ENCODE measurements around the gene HMGN5.

HMGN5 gene

DNA sequence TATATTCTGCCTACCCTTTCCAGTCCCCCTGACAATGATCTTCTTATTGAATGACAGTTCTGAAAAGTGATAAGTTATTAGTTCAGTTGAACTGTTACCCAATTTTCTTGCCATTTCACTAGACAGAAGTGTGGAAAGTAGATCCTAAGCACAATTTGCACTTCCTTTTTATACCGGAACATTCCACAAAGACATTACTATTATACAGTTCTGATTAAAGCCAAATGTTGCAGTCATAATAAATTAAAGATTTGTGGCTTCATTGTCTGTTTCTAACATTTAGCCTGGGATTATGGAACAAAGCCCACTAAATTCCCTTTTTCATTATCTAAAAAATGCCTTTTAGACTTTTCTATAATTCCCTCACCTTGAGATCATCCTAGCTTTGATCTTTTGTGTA lies 14.0 kb upstream of the HMGN5 start:
- Histone ChIP-seq H3K27ac (ENCODE audit: low read depth, low read length, poor library complexity, severe bottlenecking) (no peak overlapping the region), H3K4me1 (ENCODE audit: insufficient read depth, low read length, severe bottlenecking) (no peaks in the 10 kb centered on the region), H3K9ac (ENCODE audit: low read length) (no peak overlapping the region), H3K4me2 (ENCODE audit: low read length) (no peak overlapping the region), H3K9me3 (ENCODE audit: low read length) (no peaks in the 10 kb centered on the region), H3K4me3 (ENCODE audit: low read depth, low read length, poor library complexity, severe bottlenecking) (no peak overlapping the region), H3K27me3 (ENCODE audit: insufficient read depth, low read length) (no peaks in the 10 kb centered on the region), H3K79me2 (ENCODE audit: insufficient read depth, low read length) (peaks cover 13% of the 10 kb centered on the region), H3F3A (ENCODE audit: insufficient read depth, low read length) (no peaks in the 10 kb centered on the region), H3K36me3 (ENCODE audit: insufficient read depth, low read length) (peaks cover 8% of the 10 kb centered on the region; the same call in 1 of the 2 replicates), H4K20me1 (ENCODE audit: insufficient read depth, low read length) (no peaks in the 10 kb centered on the region), H2AFZ (ENCODE audit: low read length) (no peak overlapping the region), H3K9me2 (ENCODE audit: low read depth, low read length) (no peaks in the 10 kb centered on the region)
- TF ChIP-seq, protein P1, sequence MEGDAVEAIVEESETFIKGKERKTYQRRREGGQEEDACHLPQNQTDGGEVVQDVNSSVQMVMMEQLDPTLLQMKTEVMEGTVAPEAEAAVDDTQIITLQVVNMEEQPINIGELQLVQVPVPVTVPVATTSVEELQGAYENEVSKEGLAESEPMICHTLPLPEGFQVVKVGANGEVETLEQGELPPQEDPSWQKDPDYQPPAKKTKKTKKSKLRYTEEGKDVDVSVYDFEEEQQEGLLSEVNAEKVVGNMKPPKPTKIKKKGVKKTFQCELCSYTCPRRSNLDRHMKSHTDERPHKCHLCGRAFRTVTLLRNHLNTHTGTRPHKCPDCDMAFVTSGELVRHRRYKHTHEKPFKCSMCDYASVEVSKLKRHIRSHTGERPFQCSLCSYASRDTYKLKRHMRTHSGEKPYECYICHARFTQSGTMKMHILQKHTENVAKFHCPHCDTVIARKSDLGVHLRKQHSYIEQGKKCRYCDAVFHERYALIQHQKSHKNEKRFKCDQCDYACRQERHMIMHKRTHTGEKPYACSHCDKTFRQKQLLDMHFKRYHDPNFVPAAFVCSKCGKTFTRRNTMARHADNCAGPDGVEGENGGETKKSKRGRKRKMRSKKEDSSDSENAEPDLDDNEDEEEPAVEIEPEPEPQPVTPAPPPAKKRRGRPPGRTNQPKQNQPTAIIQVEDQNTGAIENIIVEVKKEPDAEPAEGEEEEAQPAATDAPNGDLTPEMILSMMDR (IDR thresholded peaks at IDR 0.05; ENCODE audit: low read length), result no peak
- no peak for TF ChIP-seq EZH2 (IDR thresholded peaks at IDR 0.05; ENCODE audit: borderline replicate concordance, low read length)

DNA sequence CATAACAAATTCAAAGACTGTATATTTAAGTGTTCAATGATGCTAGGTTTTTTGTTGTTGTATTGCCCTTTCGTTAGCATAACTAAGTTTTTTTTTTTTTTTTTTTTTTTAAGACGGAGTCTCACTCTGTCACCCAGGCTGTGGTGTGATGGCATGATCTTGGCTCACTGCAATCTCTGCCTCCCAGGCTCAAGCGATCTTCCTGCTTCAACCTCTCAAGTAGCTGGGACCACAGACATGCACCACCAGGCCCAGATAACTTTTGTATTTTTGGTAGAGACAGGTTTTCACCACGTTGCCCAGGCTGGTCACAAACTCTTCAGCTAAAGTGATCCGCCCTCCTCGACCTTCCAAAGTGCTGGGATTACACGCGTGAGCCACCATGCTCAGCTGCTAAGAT lies 7.2 kb upstream of the HMGN5 start:
- TF ChIP-seq, protein P1 (IDR thresholded peaks at IDR 0.05; ENCODE audit: low read length), result no peak
- TF ChIP-seq EZH2 (IDR thresholded peaks at IDR 0.05; ENCODE audit: borderline replicate concordance, low read length), result no peak
- Histone ChIP-seq H3K27me3 (ENCODE audit: insufficient read depth, low read length) (no peaks in the 10 kb centered on the region), H3K4me2 (ENCODE audit: low read length) (no peak overlapping the region), H3K79me2 (ENCODE audit: insufficient read depth, low read length) (peaks cover 47% of the 10 kb centered on the region), H4K20me1 (ENCODE audit: insufficient read depth, low read length) (no peaks in the 10 kb centered on the region), H3K36me3 (ENCODE audit: insufficient read depth, low read length) (peaks cover 43% of the 10 kb centered on the region), H2AFZ (ENCODE audit: low read length) (no peak overlapping the region), H3K9me2 (ENCODE audit: low read depth, low read length) (no peaks in the 10 kb centered on the region), H3K27ac (ENCODE audit: low read depth, low read length, poor library complexity, severe bottlenecking) (no peak overlapping the region), H3K4me1 (ENCODE audit: insufficient read depth, low read length, severe bottlenecking) (peaks cover 5% of the 10 kb centered on the region), H3K9ac (ENCODE audit: low read length) (no peak overlapping the region), H3K4me3 (ENCODE audit: low read depth, low read length, poor library complexity, severe bottlenecking) (no peak overlapping the region), H3F3A (ENCODE audit: insufficient read depth, low read length) (no peaks in the 10 kb centered on the region), H3K9me3 (ENCODE audit: low read length) (no peaks in the 10 kb centered on the region)

DNA sequence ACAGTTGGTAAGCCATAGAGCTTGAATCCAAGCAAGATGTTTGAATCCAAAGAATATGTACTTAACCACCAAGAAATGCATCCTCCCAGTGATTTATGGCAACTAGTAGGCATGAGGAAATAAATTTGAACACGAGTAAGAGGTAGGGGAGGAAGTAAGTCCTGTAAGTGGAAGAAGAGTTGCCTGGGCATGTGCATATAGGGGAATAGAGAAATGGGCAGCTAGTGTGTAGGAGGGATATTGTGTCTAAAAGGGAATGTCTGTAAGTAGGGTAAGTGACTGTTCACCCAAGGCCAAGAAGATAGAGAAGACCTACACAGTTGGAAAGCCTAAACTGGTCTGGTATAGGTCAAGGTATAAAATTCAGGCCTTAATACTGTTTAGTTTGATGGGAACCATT lies 4.8 kb upstream of the HMGN5 start:
- Histone ChIP-seq H3K9ac (ENCODE audit: low read length) (no peak overlapping the region), H3F3A (ENCODE audit: insufficient read depth, low read length) (no peaks in the 10 kb centered on the region), H2AFZ (ENCODE audit: low read length) (no peak overlapping the region), H3K79me2 (ENCODE audit: insufficient read depth, low read length) (peaks cover 67% of the 10 kb centered on the region), H3K36me3 (ENCODE audit: insufficient read depth, low read length) (peaks cover 35% of the 10 kb centered on the region), H3K4me1 (ENCODE audit: insufficient read depth, low read length, severe bottlenecking) (peaks cover 13% of the 10 kb centered on the region), H3K27ac (ENCODE audit: low read depth, low read length, poor library complexity, severe bottlenecking) (no peak overlapping the region), H3K4me3 (ENCODE audit: low read depth, low read length, poor library complexity, severe bottlenecking) (no peak overlapping the region), H3K9me2 (ENCODE audit: low read depth, low read length) (no peaks in the 10 kb centered on the region), H3K4me2 (ENCODE audit: low read length) (no peak overlapping the region), H3K9me3 (ENCODE audit: low read length) (no peaks in the 10 kb centered on the region), H4K20me1 (ENCODE audit: insufficient read depth, low read length) (no peaks in the 10 kb centered on the region), H3K27me3 (ENCODE audit: insufficient read depth, low read length) (no peaks in the 10 kb centered on the region)
- TF ChIP-seq, protein P1 (IDR thresholded peaks at IDR 0.05; ENCODE audit: low read length), result no peak
- no peak for TF ChIP-seq EZH2 (IDR thresholded peaks at IDR 0.05; ENCODE audit: borderline replicate concordance, low read length)
